ENCODE measurements around the gene GALR2. TPM values are rescaled to one million over a fixed set of nuclear protein-coding genes. Genes with fewer than 3 reads are reported as not detected.
"Not testable (repeated sequence)": the region's sequence is repeated elsewhere in the genome, so short reads cannot be mapped to it uniquely, and the experiment has no call there.

The GALR2 gene, protein sequence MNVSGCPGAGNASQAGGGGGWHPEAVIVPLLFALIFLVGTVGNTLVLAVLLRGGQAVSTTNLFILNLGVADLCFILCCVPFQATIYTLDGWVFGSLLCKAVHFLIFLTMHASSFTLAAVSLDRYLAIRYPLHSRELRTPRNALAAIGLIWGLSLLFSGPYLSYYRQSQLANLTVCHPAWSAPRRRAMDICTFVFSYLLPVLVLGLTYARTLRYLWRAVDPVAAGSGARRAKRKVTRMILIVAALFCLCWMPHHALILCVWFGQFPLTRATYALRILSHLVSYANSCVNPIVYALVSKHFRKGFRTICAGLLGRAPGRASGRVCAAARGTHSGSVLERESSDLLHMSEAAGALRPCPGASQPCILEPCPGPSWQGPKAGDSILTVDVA
- total RNA-seq, result 0.19 TPM in 1 of 2 replicates, not detected in the other

- no peak for DNase-seq
Observed at GRCh38 chr17:76074390-76075363, at the start of gene GALR2. Gene GALR2, plus strand, starts transcription at chr17:76074781. Its CDS starts 103 bp downstream, at chr17:76074884.

GRCh38 chr17:76025294-76025693 is 49.3 kb upstream of the GALR2 start:
- no peak for DNase-seq

GRCh38 chr17:76026714-76027158 is 47.8 kb upstream of the GALR2 start:
- no peak for DNase-seq

DNA sequence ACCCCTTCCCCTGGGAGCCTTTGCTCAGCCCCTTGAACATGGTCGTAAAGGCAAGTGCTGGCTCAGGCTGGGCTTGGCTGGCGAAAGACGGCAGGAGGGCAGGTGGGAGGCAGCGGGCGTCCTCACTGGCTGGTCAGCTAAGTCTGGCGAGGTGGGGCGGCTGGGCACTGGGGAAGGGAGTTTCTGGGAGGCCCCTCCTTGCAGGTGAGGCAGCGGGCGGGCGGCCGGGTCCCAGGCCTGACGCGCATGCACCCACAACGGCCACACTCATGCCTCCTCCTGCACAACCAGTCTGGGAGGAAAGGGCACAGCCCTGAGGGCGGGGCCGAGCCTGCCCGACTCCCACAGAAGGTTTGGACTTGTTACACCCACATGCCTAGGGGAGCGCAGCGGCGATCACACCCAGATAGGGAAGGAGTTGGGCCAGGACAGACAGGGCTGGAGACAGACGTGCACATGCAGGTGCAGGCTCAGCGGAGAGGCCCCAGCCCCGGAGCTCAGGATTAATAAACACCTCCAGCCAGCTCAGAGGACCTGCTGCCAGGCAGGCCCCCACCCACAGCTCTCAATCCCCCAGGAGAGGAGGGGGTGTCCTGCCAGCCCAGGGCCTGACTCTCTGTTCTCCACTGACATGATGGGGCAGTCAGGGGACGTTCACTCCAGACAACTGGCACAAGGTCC is 47.3 kb upstream of the GALR2 start, which contains the start of gene EVPL:
EVPL (minus strand) TSS at position 148 of the 681 bp plus-strand sequence; CDS start at position 40, 108 bp downstream.
- no peak for DNase-seq

DNA sequence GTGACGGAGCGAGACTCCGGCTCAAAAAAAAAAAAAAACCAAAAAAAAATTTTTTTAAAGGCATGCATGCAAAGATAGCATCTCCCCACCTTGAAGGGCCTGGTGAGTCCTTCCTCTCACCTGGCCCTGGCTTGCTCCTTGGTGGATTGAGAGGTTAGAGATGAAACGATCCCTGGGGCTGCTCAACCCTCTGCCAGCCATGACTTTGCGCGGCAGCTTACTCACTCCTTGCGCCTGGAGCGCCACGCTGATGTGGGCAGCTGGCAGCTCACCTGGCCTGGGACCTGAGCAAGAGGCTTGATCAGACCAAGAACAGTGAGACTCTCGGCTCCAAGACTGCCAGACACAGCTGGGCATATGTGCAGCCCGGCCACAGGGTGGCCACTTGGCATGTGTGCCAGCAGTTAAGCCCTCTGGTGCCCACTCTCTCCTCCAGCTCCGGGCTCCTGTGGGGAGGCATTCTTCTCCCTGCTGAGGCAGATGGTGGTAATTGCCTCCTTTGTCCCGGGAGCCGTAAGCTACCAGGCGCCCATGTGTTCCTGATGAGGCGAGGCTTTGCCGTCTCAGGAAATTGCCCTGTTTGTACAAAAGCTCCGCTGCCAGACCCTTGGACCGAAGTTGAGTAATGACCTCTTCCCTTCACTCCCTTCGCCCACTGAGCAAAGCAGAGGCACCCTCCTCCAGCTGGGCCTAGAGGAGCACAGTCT is 42.4 kb upstream of the GALR2 start:
- DNase-seq, result peak; percentile 43

GRCh38 chr17:76032780-76033108 is 41.8 kb upstream of the GALR2 start:
- DNase-seq, result no peak

GRCh38 chr17:76033139-76033538 is 41.4 kb upstream of the GALR2 start:
- no peak for DNase-seq

- no peak for DNase-seq
Observed at GRCh38 chr17:76034428-76035350, 39.9 kb upstream of the GALR2 start.

- DNase-seq, result no peak
Observed at GRCh38 chr17:76036497-76037261, 37.9 kb upstream of the GALR2 start.

- no peak for DNase-seq
Observed at GRCh38 chr17:76038050-76038449, 36.5 kb upstream of the GALR2 start.

DNA sequence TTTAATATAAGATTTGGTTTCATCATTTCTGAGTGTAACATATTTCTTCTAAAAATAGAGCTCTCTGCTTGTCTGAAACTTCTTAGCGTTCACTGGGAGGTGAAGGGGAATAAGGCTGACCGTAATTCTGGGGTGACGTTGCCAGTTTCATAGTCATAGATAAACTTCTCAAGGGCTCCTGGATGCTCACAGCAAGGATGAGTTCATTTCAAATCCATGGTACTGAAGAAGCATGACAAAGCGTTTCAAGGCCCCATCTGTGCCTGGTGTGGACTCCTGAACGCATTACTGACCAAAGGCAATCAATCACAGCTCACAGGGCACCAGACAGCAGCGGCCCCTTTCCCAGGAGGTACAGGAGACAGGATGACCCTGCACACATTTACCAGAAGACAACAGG is 35.5 kb upstream of the GALR2 start:
- no peak for DNase-seq

GRCh38 chr17:76040376-76040775 is 34.2 kb upstream of the GALR2 start:
- DNase-seq, result no peak

DNA sequence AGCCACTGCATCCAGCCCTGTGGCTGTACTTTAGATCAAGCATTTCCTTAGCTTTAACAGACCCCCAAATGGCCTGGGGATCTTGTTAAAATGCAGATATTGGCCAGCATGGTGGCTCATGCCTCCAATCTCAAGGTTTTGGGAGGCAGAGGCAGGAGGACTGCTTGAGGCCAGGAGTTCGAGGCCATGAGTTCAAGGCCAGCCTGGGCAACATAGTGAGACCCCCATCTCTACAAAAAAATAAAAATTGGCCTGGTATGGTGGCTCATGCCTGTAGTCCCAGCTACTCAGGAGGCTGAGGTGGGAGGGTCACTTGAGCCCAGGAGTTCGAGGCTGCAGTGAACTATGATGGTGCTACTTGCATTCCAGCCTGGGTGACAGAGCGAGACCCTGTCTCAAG is 31.7 kb upstream of the GALR2 start:
- not testable (repeated sequence) for DNase-seq

DNA sequence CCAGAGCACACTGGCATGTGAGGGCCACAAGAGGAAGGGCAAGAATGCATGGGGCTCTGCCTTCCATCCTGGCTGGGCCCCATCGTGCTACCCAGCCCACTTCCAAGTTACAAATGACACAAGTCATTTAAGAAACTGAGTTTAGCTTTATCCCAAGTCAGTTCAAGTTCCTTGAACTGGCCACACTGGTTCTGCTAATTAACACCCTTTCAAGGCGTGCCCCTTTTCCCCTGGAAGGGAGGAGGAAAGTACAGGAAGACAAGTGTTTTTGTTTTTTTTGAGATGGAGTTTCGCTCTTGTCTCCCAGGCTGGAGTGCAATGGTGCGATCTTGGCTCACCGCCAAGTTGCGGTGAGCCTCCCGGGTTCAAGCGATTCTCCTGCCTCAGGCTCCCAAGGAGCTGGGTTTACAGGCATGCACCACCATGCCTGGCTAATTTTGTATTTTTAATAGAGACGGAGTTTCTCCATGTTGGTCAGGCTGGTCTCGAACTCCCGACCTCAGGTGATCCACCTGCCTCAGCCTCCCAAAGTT is 30.0 kb upstream of the GALR2 start:
- DNase-seq, result not testable (repeated sequence)

DNA sequence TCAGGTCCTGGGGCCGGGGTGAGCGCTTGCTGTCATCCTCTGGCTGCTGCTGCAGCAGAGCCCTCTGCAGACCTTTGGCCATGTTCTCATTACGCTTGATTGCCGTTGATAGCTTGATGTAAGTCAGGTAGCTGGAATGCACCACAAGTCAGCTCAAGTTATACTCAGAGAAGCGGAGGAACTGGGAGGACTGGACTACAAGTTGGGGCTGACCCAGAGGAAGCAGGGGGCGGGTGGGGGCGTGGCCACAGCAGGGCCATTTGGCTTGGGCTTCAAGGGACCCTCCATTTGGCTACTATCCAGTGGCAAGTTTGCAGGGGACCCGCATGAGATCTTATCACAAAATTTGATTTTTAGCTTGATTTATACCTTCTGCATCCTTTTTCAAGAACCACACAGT is 28.5 kb upstream of the GALR2 start:
- no peak for DNase-seq

DNA sequence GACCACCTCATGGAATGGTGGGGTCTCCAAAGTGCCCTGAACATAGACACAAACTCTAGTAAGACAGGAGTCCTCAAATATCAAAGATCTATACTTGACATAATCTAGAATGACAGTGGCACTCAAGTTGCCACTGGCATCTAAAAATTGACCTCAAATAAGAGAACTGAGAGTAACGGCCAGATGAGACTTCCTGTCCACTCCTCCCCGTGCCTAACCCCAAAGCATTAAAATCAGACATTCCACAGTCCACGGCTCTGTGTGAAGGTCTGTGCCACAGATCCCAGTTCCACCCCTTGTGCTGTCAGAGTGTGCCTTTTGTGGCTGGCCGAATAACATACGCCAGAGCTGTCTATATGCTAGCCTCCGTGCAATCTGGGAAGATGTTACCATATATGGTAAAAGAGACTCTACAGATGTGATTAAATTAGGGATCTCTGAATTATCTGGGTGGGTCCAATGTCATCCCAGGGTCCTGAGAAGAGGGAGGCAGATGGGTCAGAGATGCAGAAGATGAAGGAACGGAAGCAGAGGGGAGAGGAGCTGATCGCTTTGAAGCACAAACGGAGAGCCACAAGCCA is 26.5 kb upstream of the GALR2 start:
- no peak for DNase-seq

GRCh38 chr17:76048711-76049110 is 25.9 kb upstream of the GALR2 start:
- peak; percentile 37 for DNase-seq

DNA sequence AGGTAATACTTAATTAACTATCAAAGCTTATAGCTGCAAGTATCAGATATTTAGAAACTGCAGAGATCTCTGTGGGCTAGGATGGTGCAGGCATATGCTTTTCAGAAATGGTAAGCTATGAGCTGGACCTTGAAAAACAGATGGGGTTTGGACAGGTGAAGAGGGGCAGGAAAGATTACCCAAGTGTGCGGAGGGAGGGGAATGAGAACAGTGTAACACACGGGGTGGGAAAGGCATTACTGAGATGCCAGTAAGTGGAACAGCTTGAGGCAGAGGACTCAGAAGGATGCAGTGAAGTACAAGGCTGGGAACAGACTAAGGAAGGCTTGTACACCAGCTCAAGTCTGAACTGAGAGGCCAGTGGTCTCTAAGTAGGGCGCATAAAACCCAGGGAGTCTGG is 25.3 kb upstream of the GALR2 start:
- DNase-seq, result no peak

- no peak for DNase-seq
Observed at GRCh38 chr17:76049836-76050537, 24.6 kb upstream of the GALR2 start.

All from dermis blood vessel endothelial cell (primary cell).